Neutrophil (primary cell): ENCODE results near the gene AFF1.

Source experiments
- H3K27ac ChIP-seq: fragments of 200-600 bp; sonication (generic); 2 replicates; pipeline ENCODE4 v1.5.1; 2016; ENCODE audit warnings: mild to moderate bottlenecking, moderate library complexity
- H3K27me3 ChIP-seq: fragments of 200-600 bp; sonication (generic); 2 replicates; pipeline ENCODE4 v1.6.0; 2016; ENCODE audit warnings: mild to moderate bottlenecking
- H3K36me3 ChIP-seq: fragments of 200-600 bp; sonication (generic); 2 replicates; pipeline ENCODE4 v1.5.1; 2017
- H3K4me1 ChIP-seq, 2 experiments: fragments of 200-600 bp in 1 of 2; sonication (generic) in 1 of 2; 1 replicate in 1 of 2; 2 replicates in 1 of 2; pipeline versions ENCODE4 v1.5.1 to v1.6.1; 2013 to 2016; ENCODE audit warnings: low read depth in 1 of 2, low read length in 1 of 2, mild to moderate bottlenecking in 1 of 2, moderate library complexity in 1 of 2; ENCODE audit not compliant: control insufficient read depth in 1 of 2, insufficient read depth in 1 of 2
- H3K4me3 ChIP-seq, 2 experiments: fragments of 200-600 bp in 1 of 2; sonication (generic) in 1 of 2; 1 replicate in 1 of 2; 2 replicates in 1 of 2; pipeline ENCODE4 v1.5.1; 2013 to 2016; ENCODE audit warnings: low read depth in 1 of 2, low read length in 1 of 2, mild to moderate bottlenecking in 1 of 2, moderate library complexity in 1 of 2
- H3K9me3 ChIP-seq: fragments of 200-600 bp; sonication (generic); 2 replicates; pipeline ENCODE4 v1.5.1; 2016
- TF ChIP-seq, protein P1 (sequence below): fragments of 200-600 bp; sonication (generic); IDR thresholded peaks from 2 replicates; pipeline ENCODE4 v1.5.1; 2016; ENCODE audit warnings: antibody characterized with exemption

Gene AFF1

DNA sequence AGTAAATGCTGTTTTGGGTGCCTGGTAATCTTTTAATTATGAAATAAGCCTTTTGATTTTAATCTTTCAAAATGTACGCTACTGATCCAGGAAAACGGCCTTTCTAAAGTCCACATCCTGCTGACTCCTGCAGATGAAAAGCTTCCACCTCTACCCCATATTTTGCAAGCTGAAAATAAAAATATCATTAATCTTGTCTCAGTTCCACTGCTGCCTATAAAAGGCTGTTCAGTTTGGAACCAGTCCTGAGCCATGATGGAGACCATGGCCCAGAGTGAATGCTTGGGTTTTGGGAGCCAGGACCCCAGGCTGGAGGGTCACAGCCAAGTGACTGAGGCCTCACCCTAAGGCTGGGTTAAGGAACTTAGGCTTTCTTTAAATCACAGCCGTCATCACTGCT, 110.8 kb downstream of the AFF1 start:
- H3K4me1 ChIP-seq = peaks cover 56 to 59% of the 10 kb centered on the region in 2 experiments
- no peaks in the 10 kb centered on the region for H3K9me3 ChIP-seq
- TF ChIP-seq, protein P1, sequence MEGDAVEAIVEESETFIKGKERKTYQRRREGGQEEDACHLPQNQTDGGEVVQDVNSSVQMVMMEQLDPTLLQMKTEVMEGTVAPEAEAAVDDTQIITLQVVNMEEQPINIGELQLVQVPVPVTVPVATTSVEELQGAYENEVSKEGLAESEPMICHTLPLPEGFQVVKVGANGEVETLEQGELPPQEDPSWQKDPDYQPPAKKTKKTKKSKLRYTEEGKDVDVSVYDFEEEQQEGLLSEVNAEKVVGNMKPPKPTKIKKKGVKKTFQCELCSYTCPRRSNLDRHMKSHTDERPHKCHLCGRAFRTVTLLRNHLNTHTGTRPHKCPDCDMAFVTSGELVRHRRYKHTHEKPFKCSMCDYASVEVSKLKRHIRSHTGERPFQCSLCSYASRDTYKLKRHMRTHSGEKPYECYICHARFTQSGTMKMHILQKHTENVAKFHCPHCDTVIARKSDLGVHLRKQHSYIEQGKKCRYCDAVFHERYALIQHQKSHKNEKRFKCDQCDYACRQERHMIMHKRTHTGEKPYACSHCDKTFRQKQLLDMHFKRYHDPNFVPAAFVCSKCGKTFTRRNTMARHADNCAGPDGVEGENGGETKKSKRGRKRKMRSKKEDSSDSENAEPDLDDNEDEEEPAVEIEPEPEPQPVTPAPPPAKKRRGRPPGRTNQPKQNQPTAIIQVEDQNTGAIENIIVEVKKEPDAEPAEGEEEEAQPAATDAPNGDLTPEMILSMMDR = no peak
- H3K4me3 ChIP-seq = peak overlapping the region; percentile 32 to 34
- H3K27ac ChIP-seq = peak overlapping the region; percentile 88
- peaks cover 12% of the 10 kb centered on the region for H3K36me3 ChIP-seq
- no peaks in the 10 kb centered on the region for H3K27me3 ChIP-seq

DNA sequence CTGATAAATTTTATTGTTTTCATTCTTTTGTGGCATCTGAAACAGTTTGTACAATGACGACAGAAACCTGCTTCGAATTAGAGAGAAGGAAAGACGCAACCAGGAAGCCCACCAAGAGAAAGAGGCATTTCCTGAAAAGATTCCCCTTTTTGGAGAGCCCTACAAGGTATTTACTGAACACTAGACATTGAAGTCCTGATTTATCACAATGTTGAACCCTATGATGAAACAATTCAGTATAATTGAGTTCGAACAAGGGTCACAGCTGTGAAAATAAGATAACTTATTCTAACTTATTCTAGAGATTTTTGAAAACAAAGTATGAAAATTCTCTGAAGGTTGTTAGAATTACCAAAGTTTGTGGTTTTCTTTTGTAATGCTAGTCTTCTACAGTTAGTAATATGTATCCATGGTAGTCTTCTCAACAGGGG, 111.3 kb downstream of the AFF1 start:
- peaks cover 56 to 59% of the 10 kb centered on the region in 2 experiments for H3K4me1 ChIP-seq
- no peaks in the 10 kb centered on the region for H3K27me3 ChIP-seq
- peaks cover 12% of the 10 kb centered on the region for H3K36me3 ChIP-seq
- H3K9me3 ChIP-seq = no peaks in the 10 kb centered on the region
- H3K4me3 ChIP-seq = peak overlapping the region; percentile 32 to 34
- H3K27ac ChIP-seq = peak overlapping the region; percentile 88
- TF ChIP-seq, protein P1 = no peak

GRCh38 chr4:87047281-87047798, 112.5 kb downstream of the AFF1 start:
- H3K9me3 ChIP-seq = no peaks in the 10 kb centered on the region
- TF ChIP-seq, protein P1 = no peak
- H3K4me1 ChIP-seq = peaks cover 52 to 56% of the 10 kb centered on the region in 2 experiments
- peaks cover 12% of the 10 kb centered on the region for H3K36me3 ChIP-seq
- H3K27me3 ChIP-seq = no peaks in the 10 kb centered on the region
- H3K4me3 ChIP-seq = no peak overlapping the region
- peak overlapping the region; percentile 88 for H3K27ac ChIP-seq

DNA sequence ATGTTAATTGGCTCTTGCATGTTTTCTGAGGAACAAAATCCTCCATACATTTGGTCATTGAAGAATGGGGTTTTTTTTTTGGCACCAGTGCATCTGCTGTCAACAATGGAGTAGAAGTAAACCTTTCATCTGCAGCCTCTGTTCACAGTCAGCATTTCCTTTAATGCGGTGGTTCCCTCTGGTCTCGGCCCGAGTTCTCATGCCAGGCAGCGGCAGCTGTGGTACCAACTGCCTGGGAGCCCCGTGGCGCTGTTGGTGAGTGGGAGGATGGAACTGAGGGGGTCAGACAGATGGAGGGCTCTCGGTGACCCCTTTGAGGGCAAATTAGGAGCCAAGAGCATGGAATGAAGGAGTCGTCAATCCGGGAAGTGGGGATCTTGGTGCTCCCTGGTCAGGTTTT, 114.7 kb downstream of the AFF1 start:
- no peaks in the 10 kb centered on the region for H3K27me3 ChIP-seq
- H3K9me3 ChIP-seq = no peaks in the 10 kb centered on the region
- H3K36me3 ChIP-seq = peaks cover 12% of the 10 kb centered on the region
- H3K4me3 ChIP-seq = no peak overlapping the region
- TF ChIP-seq, protein P1 = no peak
- H3K27ac ChIP-seq = peak overlapping the region; percentile 12
- peaks cover 52 to 55% of the 10 kb centered on the region in 2 experiments for H3K4me1 ChIP-seq

DNA sequence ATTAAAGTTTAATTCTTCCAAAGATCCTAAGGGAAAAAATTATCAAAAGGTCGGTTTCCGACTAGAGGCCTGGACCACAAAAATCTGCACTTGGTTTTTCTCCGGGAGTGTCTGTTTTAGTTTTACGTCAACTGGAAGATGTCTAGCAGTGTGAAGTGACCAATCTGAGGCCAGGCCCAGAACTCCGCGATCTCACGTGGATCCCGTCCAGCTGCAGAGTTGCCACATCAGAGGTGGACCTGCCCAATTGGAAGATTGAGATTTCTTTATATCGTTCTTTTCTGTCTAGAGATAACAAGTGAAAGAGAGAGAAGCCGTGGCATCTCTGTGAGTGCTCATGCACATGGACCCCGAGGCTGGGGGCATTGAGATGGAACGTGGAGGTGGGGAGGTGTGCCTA, 115.8 kb downstream of the AFF1 start:
- peak overlapping the region; percentile 50 for H3K27ac ChIP-seq
- peaks cover 51 to 55% of the 10 kb centered on the region in 2 experiments for H3K4me1 ChIP-seq
- no peak overlapping the region for H3K4me3 ChIP-seq
- H3K27me3 ChIP-seq = no peaks in the 10 kb centered on the region
- H3K36me3 ChIP-seq = peaks cover 12% of the 10 kb centered on the region
- H3K9me3 ChIP-seq = no peaks in the 10 kb centered on the region
- TF ChIP-seq, protein P1 = no peak
